ENCODE data around the gene RHBG.

DNA sequence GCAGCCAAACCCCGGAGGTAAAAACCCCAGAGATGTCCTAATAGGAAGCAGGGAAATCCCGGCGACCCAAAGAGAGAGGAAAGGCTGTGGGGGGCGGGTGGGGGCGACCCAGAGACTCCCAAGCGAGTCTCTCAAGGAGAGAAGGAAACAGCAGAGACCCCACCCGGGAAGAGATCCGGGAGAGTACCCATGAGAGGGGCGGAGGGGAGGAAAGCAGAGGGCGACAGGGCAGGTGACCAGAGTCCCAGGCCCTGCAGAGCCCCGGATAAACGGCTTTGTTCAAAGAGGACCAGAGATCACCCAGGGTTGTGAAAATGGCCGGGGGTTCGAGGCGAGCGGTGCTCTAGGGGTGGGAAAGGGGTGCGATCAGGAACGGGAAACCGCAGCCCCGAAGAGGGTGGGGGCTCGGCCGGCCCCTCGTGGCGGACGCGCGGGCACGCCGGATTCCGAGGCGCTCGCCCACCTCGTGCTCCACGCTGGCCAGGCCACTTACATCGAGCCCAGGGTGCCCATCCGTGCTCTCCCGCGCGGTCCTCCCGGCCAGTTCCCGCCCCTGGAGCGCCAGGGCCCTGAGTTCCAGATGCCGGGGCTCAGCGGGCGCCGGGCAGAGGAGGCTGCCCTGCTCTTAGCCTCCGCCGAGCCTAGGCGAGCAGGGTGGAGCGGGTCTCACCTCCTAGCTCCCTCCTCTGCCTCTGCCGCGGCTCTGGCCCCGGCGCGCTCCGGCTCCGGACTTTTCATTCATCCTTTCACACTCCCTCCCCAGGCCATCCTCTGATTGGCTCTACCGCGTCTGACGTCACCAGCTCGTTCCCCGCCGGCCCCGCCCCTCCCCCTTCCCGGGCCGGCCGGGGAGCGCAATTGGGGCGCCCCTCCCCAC is 52.3 kb downstream of the RHBG start:
- TF ChIP-seq CTCF (conservative IDR thresholded peaks at IDR 0.05; ENCODE audit: low read depth in 2 of 2) (no peak), EZH2 (IDR thresholded peaks at IDR 0.05; ENCODE audit: low read depth, unreplicated experiment) (no peak), EZH2phosphoT487 (IDR thresholded peaks at IDR 0.05; ENCODE audit: unreplicated experiment) (no peak), POLR2AphosphoS5 (IDR thresholded peaks at IDR 0.05; ENCODE audit: low read depth) (peak; percentile 37; the same call in 1 of the 2 replicates), ZNF331 (CRISPR knock-in tag; IDR thresholded peaks at IDR 0.05; ENCODE audit: low read depth) (no peak)

All from GM23338 (cell line).